ENCODE data around the gene SMOC1. TPM values are rescaled to one million over a fixed set of nuclear protein-coding genes. Genes with fewer than 3 reads are reported as not detected.

SMOC1 gene
- total RNA-seq, 1 donor from 2014 or later, result 3.1 TPM

DNA sequence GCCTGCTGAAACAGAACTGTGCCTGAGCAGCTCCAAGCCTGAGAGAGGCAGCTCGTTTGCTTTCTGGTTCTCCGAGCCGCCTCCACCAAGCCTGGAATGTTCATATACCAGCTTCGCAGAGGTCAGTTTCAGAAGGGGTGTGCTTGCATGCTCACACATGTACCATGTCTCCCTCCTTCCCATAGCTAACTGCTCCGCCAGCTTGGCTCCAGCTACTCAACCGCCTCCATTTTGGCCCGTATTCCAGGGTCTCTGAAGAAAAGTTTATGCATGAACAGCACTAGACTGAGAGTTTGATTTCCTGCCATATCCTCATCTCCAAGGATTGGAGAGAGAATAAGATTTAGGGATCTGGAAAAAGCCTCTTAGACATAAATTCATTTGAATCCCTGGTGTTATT, 103.7 kb downstream of the SMOC1 start:
- no peak for DNase-seq (ENCODE audit: low spot score)

DNA sequence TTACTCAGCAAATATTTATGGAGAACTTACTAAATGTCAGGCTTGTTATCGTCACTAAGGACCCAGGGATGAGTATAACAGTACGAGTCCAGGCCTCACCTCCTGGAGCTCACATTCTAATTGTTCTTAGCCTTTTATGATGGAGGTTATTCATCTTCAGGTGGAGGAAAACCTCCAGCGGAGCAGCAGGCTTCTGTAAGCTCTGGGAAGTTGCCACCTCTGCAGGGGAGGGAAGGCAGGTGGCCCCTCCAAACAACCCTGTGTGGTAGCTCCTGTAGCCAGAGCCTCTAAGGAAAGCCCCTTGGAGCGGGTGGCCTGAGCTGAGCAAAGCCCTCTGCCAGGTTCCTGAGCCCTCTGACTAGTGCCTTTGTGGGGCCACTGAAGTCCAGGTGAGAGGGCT, 104.1 kb downstream of the SMOC1 start:
- no peak for DNase-seq (ENCODE audit: low spot score)

GRCh38 chr14:69985463-69985862, 106.2 kb downstream of the SMOC1 start:
- no peak for DNase-seq (ENCODE audit: low spot score)

GRCh38 chr14:69986336-69986735, 107.1 kb downstream of the SMOC1 start:
- no peak for DNase-seq (ENCODE audit: low spot score)

DNA sequence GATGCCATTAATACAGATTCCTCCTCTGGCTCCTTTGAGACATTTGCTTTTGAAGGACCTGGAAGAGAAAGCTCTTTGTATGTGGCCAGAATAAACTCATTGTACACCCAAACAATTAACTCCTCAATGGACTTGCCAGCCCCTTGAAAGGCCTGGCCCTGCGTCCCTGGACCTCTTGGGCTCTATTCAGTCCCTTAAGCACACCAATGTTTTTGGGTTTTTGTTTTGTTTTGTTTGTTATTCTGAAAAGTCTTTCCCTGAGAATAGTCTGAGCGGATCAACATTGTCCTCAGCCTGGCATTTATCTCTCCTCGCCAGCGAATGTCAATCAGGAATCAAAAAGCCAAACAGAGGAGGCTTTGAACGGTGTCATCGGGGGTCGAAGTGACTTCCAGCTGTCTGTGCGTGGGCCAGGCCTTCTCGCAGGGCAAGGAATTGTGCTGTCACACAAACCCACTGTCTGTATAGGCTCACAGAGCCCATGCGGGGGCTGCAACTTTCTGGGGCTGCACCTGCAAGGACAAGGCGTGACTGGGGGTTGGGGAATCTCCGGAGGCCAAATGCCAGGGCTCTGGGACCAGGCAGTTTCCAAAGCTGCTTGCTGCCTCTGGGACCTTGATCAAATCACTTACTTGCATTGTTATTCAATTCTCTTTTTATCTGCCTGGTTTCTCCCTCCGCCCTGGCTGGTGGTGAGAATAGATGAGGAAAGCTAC, 108.3 kb downstream of the SMOC1 start:
- no peak for DNase-seq (ENCODE audit: low spot score)

- no peak for DNase-seq (ENCODE audit: low spot score)
These were observed 109.8 kb downstream of the SMOC1 start for GRCh38 chr14:69988979-69989378.

- DNase-seq (ENCODE audit: low spot score), result no peak
These were observed 110.4 kb downstream of the SMOC1 start for GRCh38 chr14:69989622-69990021.

DNA sequence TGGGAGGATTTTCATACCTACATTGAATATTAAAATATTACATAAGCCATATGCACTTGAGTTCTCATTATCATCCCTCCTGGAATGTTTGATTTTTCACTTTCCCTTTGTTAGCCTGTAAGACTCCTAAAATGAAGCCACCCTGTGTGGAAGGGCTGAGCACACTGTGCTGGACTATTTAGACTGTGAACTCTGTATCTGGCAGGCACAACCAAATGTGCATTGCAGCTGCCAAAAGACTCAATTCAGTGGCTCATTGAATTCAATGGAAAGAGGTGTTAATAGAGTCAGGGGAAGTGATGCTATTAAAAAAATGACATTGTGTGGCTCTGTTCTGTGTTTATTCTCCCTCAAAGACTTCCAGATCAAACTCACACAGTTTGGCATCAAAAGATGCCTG, 111.1 kb downstream of the SMOC1 start:
- DNase-seq (ENCODE audit: low spot score), result no peak

DNA sequence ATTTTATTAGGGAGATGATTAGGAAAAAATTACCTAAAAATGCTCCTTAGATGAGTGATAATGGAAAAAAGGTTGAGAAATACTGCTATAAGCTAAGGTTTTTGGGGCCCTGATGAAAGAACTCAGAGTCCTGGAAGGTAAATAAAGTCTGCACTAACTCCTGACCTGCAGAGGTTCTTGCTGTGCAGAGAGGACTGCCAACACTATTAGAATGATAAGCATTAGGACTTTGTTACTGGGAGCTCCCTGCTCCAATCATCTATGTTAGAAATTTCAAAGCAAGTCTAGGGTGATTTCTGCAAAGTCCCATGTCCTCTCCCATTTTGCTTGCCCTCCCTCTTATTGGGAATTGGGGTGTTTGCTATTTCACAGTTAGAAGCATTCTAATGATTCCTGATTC, 112.2 kb downstream of the SMOC1 start:
- DNase-seq (ENCODE audit: low spot score), result no peak

DNA sequence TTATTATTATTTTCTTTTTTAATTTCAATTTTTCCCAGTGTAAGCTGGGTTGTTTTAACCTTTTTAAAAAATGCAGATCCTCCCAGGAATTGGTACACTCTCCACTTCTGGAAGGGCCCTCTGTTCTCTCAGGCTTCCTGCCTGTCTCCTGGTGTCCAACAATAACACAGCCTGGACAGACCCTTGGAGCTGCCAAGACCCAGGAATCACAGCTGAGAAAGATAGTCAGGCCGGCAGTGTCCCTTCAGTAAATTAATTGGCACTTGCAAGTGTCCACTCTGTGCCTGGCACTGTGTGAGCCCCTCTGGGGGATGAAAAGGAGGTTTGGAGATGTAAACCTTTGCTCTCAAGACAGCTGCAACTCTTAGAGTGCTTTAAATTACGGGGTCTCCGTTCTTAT, 113.3 kb downstream of the SMOC1 start:
- DNase-seq (ENCODE audit: low spot score), result no peak

DNA sequence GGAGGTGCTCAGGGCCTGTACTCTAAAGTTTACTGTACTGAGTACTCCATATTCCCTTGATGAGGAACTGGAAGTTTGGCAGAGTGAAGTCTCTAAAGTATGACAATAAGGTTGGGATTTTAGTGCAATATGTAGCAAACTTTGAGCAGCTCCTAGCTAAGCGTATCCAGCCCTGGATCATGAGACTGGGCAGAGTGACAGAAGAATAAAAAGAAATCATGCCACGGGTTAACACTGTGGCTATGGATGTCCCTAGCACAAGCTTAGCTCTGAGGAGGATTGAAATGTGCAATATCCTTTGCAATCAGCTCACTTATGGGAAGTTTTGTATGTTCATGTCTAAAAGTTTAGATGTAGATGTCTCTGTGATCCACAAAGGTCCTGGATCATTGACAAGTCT, 114.1 kb downstream of the SMOC1 start:
- no peak for DNase-seq (ENCODE audit: low spot score)

GRCh38 chr14:69994002-69994401, 114.8 kb downstream of the SMOC1 start:
- DNase-seq (ENCODE audit: low spot score), result no peak

- no peak for DNase-seq (ENCODE audit: low spot score)
These were observed 117.0 kb downstream of the SMOC1 start for GRCh38 chr14:69996216-69996615.

GRCh38 chr14:69997849-69998248, 118.6 kb downstream of the SMOC1 start:
- no peak for DNase-seq (ENCODE audit: low spot score)

DNA sequence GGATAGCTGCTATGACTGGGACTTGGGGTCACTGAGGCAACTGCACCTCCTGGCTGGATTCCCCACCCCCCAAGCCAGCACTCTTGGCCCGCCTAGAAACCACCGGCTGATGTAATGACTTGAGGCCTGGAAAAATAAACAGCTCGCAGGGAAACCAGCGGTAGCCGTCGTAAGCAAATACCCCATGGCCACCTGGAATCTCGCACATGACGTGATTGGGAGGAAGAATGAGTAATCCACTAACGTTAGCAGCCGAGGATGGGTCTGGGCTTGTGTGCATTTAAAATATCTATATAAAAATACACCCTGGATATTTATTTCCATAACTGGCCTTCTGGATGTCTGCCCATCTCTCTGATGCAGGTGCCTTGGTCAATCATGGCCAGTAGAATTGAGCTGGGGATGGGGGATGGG, 120.1 kb downstream of the SMOC1 start:
- DNase-seq (ENCODE audit: low spot score), result no peak

DNA sequence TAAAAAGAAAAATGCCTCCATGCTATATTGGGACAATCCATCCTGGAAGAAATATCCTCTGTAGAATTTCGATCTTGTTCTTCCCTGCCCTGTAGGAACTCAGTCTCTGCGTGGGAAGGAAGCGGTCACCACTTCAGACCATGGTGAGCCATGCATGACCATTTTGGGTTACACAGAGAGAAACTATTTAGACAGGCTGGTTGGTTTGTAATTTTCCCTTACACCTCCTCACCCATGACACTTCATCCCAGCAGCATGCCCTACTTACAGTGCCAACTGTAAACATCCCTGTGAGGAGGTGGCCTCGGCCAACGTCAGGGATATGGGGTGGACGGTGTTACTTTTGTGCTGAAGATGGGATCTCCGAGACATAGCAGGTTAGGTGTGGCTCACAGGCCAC, 121.4 kb downstream of the SMOC1 start:
- no peak for DNase-seq (ENCODE audit: low spot score)

GRCh38 chr14:70002589-70003346, 123.6 kb downstream of the SMOC1 start:
- no peak for DNase-seq (ENCODE audit: low spot score)

- DNase-seq (ENCODE audit: low spot score), result no peak
These were observed 125.6 kb downstream of the SMOC1 start for GRCh38 chr14:70004791-70005190.

DNA sequence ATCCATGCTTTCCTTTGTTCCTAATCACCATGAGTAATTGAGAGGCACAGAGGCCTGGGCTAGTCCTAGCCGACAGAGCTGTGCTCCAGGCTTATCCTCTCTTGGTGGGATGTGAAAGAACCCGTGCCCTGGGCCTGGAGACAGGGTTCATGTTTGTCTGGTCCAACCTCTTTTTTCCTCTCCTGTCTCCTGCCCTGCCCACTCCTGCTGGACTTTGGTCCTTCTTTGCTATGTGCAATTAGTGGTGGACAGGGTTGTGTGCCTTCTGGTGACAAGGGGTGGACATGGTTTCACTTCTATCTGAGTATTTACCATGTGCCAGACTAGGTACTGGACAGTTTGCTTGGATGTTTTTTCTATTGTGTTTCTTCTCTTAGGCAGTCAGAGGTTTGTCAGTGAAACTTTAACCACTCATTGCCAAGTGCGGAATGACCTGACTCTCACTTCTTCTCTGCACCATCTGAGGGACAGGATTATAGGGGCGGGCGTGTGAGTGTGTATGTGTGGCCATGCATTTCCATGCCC, 126.1 kb downstream of the SMOC1 start:
- DNase-seq (ENCODE audit: low spot score), result peak; percentile 74

- no peak for DNase-seq (ENCODE audit: low spot score)
These were observed 127.5 kb downstream of the SMOC1 start for GRCh38 chr14:70006699-70007098.

- DNase-seq (ENCODE audit: low spot score), result no peak
These were observed 129.4 kb downstream of the SMOC1 start for GRCh38 chr14:70008284-70009262.

DNA sequence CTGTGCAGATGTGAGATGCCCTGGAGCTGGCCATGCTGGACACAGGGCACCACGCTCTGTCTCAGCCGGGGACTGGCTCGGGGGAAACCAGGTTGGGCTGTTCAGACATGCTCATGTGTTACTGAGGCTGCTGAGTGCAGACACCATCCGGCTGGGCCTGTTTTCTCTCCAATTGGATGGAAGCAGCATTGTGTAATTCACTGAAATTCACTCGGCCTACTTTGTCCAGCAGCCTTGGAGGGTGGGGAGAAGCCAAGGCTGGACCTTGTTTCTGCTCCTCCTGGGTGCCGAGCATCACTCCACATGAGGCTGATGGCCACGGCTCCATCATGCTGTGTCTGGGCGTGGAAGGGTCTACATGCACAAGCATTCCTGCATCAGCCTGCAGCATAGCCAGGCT, 130.7 kb downstream of the SMOC1 start:
- peak; percentile 24 for DNase-seq (ENCODE audit: low spot score)

Measured in mucosa of gallbladder (tissue), 1 donor.